Upper lobe of left lung (tissue), 4 donors: ENCODE measurements around the gene DGCR2.

Source experiments
- EP300 ChIP-seq, 4 donors: sonication (generic); formaldehyde crosslinking; IDR thresholded peaks; one replicate each; pipeline ENCODE4 v1.5.1; 2017; ENCODE audit warnings: antibody characterized with exemption in 4 of 4, control low read depth in 2 of 4
- POLR2A ChIP-seq, 4 donors: fragments of 450-650 bp; IDR thresholded peaks; one replicate each; pipeline ENCODE4 v1.5.1; 2016 to 2017; ENCODE audit warnings: antibody characterized with exemption in 4 of 4, mild to moderate bottlenecking in 2 of 4
- POLR2AphosphoS5 ChIP-seq, 2 donors: sonication (generic); formaldehyde crosslinking; IDR thresholded peaks; one replicate each; pipeline ENCODE4 v1.5.1; 2017; ENCODE audit warnings: antibody characterized with exemption in 2 of 2

GRCh38 chr22:19136915-19137314 is 14.7 kb upstream of the DGCR2 start:
- no peak for TF ChIP-seq POLR2AphosphoS5 (IDR thresholded peaks at IDR 0.05)
- no peak for TF ChIP-seq POLR2A (IDR thresholded peaks at IDR 0.05)
- no peak for TF ChIP-seq EP300 (IDR thresholded peaks at IDR 0.05)
